Measurements from ENCODE around the gene ABCA1. TPM values are rescaled to one million over a fixed set of nuclear protein-coding genes. Genes with fewer than 3 reads are reported as not detected.

Gene ABCA1
- total and polyA plus RNA-seq, 2 of the 4 experiments (the other 2 are of a cell fraction) = 5.8 to 52.2 TPM

- Histone ChIP-seq H3K9ac (ENCODE audit: low read depth, low read length) (no peak overlapping the region), H3K4me3 (ENCODE audit: insufficient read depth, low read depth, low read length) (no peak overlapping the region), H2BK20ac (ENCODE audit: low read depth, low read length) (no peak overlapping the region), H3K9me3 (ENCODE audit: control insufficient read depth, insufficient read depth, low read length) (no peaks in the 10 kb centered on the region), H3K27ac (ENCODE audit: insufficient read depth, low read length) (no peak overlapping the region), H4K8ac (ENCODE audit: low read depth in 2 of 2, low read length in 2 of 2) (no peak overlapping the region), H3K14ac (replicated peaks; ENCODE audit: low read depth, low read length) (no peak overlapping the region), H4K20me1 (ENCODE audit: insufficient read depth, low read length) (no peaks in the 10 kb centered on the region), H2AFZ (replicated peaks; ENCODE audit: low read length, poor library complexity) (no peak overlapping the region), H3K4me2 (ENCODE audit: low read depth, low read length) (no peak overlapping the region), H2BK15ac (ENCODE audit: low read depth, low read length) (no peak overlapping the region), H2BK5ac (ENCODE audit: low read depth, low read length, poor library complexity, severe bottlenecking) (no peak overlapping the region), H4K5ac (ENCODE audit: low read depth, low read length) (no peak overlapping the region), H4K91ac (ENCODE audit: insufficient read depth, low read depth, low read length) (no peak overlapping the region), H2BK120ac (ENCODE audit: low read depth, low read length) (no peak overlapping the region), H3K9me1 (ENCODE audit: insufficient read depth, low read length) (peaks cover 6% of the 10 kb centered on the region), H2AK9ac (replicated peaks; ENCODE audit: low read depth, low read length, poor library complexity) (no peak overlapping the region), H3K23ac (ENCODE audit: low read depth, low read length) (no peak overlapping the region), H3K4me1 (ENCODE audit: control insufficient read depth, insufficient read depth, low read length) (no peaks in the 10 kb centered on the region), H3K36me3 (ENCODE audit: control insufficient read depth, insufficient read depth, low read length) (peaks cover 81% of the 10 kb centered on the region), H3K27me3 (ENCODE audit: control insufficient read depth, insufficient read depth, low read length) (no peaks in the 10 kb centered on the region), H2AK5ac (ENCODE audit: low read depth, low read length) (no peak overlapping the region), H3K18ac (ENCODE audit: low read depth, low read length) (no peak overlapping the region), H3K56ac (ENCODE audit: extremely low read depth, insufficient read depth, low read length) (no peak overlapping the region), H3K79me1 (ENCODE audit: low read depth in 1 of 2, low read length in 2 of 2) (no peaks in the 10 kb centered on the region), H3K4ac (ENCODE audit: low read depth, low read length) (no peak overlapping the region)
- intact Hi-C loops (cut with micrococcal nuclease) (no loop called here), in situ Hi-C loops (cut with MboI; ENCODE audit: low sequenced_read_pairs) (no loop called here), dilution Hi-C loops (cut with HindIII; ENCODE audit: low sequenced_read_pairs, unreplicated experiment) (no loop called here)
- no peak for TF ChIP-seq CEBPB (IDR thresholded peaks at IDR 0.05; ENCODE audit: low read depth, low read length)
- TF ChIP-seq FOS (IDR thresholded peaks at IDR 0.05; ENCODE audit: low read depth, low read length) = no peak
- TF ChIP-seq RCOR1 (IDR thresholded peaks at IDR 0.05; ENCODE audit: insufficient replicate concordance, low read length) = no peak
- TF ChIP-seq RFX5 (IDR thresholded peaks at IDR 0.05; ENCODE audit: low read depth, low read length) = no peak
- no peak for TF ChIP-seq NFE2L2 (IDR thresholded peaks at IDR 0.05; ENCODE audit: low read depth, low read length)
- no peak for TF ChIP-seq BHLHE40 (IDR thresholded peaks at IDR 0.05; ENCODE audit: low read depth, low read length)
- ChIA-PET CTCF (no interaction called here), POLR2A (ENCODE audit: unreplicated experiment) (no interaction called here)
- no TSS peak for BruUV-seq (replicated peaks)
- DNase-seq = no peak
- no peak for ATAC-seq (ENCODE audit: low read depth)
- WGBS, 2 experiments (ENCODE audit: extremely low coverage in 2 of 2, insufficient read length in 1 of 2) = 85% methylated on average over 7 of the region's 7 CpGs; no CpG with 5 or more reads in 1 of the 2 experiments
Observed at GRCh38 chr9:104817437-104817836, 110.5 kb downstream of the ABCA1 start.
